OCI-LY1 (cell line): Measurements from ENCODE around the gene S100A9.

ENCODE experiments used
- H2AFZ ChIP-seq: fragments of 200-600 bp; sonication (generic), shearing (Covaris generic); 2 replicates; pipeline ENCODE4 v1.6.0; 2014; ENCODE audit warnings: antibody characterized with exemption, mild to moderate bottlenecking, low read length
- H3F3A ChIP-seq: fragments of 200-600 bp; sonication (generic), shearing (Covaris generic); 2 replicates; pipeline ENCODE4 v1.6.0; 2014; ENCODE audit warnings: mild to moderate bottlenecking, antibody characterized with exemption, low read length, moderate library complexity; ENCODE audit not compliant: insufficient read depth
- H3K27ac ChIP-seq: fragments of 200-600 bp; sonication (generic); 2 replicates; pipeline ENCODE4 v1.5.1; 2014; ENCODE audit warnings: low read length, mixed run types, mild to moderate bottlenecking, low read depth; ENCODE audit not compliant: poor library complexity, severe bottlenecking
- H3K27me3 ChIP-seq: fragments of 200-600 bp; sonication (generic); 2 replicates; pipeline ENCODE4 v1.6.0; 2014; ENCODE audit warnings: antibody characterized with exemption, mild to moderate bottlenecking, low read length, moderate library complexity; ENCODE audit not compliant: insufficient read depth
- H3K36me3 ChIP-seq: fragments of 200-600 bp; sonication (generic); 2 replicates; pipeline ENCODE4 v1.6.1; 2014; ENCODE audit warnings: mild to moderate bottlenecking, antibody characterized with exemption, low read length, moderate library complexity, mixed read lengths; ENCODE audit not compliant: insufficient read depth
- H3K4me1 ChIP-seq: fragments of 200-600 bp; sonication (generic); 2 replicates; pipeline ENCODE4 v1.5.1; 2014; ENCODE audit warnings: mild to moderate bottlenecking, low read length, moderate library complexity; ENCODE audit not compliant: insufficient read depth, severe bottlenecking
- H3K4me2 ChIP-seq: fragments of 200-600 bp; sonication (generic), shearing (Covaris generic); 2 replicates; pipeline ENCODE4 v1.6.1; 2014; ENCODE audit warnings: low read length
- H3K4me3 ChIP-seq: fragments of 200-600 bp; sonication (generic); 2 replicates; pipeline ENCODE4 v1.5.1; 2014; ENCODE audit warnings: low read length, low read depth, mild to moderate bottlenecking, mixed read lengths; ENCODE audit not compliant: poor library complexity, severe bottlenecking
- H3K79me2 ChIP-seq: fragments of 200-600 bp; shearing (Covaris generic); 2 replicates; pipeline ENCODE4 v1.6.1; 2016; ENCODE audit warnings: mixed run types, low read length, mixed read lengths; ENCODE audit not compliant: insufficient read depth
- H3K9ac ChIP-seq: fragments of 200-600 bp; sonication (generic), shearing (Covaris generic); 2 replicates; pipeline ENCODE4 v1.6.1; 2014; ENCODE audit warnings: mild to moderate bottlenecking, low read length, mixed read lengths
- H3K9me2 ChIP-seq: fragments of 200-600 bp; sonication (generic), shearing (Covaris generic); 2 replicates; pipeline ENCODE4 v1.6.1; 2014; ENCODE audit warnings: low read depth, mild to moderate bottlenecking, low read length, mixed read lengths
- H3K9me3 ChIP-seq: fragments of 200-600 bp; shearing (Covaris generic); 2 replicates; pipeline ENCODE4 v1.6.1; 2014; ENCODE audit warnings: low read length, mixed read lengths
- H4K20me1 ChIP-seq: fragments of 200-600 bp; sonication (generic), shearing (Covaris generic); 2 replicates; pipeline ENCODE4 v1.6.0; 2016; ENCODE audit warnings: mild to moderate bottlenecking, low read length; ENCODE audit not compliant: insufficient read depth
- EZH2 ChIP-seq: fragments of 200-600 bp; sonication (generic), shearing (Covaris generic); IDR thresholded peaks from 2 replicates; pipeline ENCODE4 v1.8.0; 2017; ENCODE audit warnings: borderline replicate concordance, mixed run types, mild to moderate bottlenecking, antibody characterized with exemption, low read length, moderate library complexity, mixed read lengths
- TF ChIP-seq, protein P1 (sequence below): fragments of 200-600 bp; sonication (generic), shearing (Covaris generic); IDR thresholded peaks from 2 replicates; pipeline ENCODE4 v1.5.1; 2017; ENCODE audit warnings: mild to moderate bottlenecking, antibody characterized with exemption, low read length, moderate library complexity, mixed read lengths

S100A9 gene

DNA sequence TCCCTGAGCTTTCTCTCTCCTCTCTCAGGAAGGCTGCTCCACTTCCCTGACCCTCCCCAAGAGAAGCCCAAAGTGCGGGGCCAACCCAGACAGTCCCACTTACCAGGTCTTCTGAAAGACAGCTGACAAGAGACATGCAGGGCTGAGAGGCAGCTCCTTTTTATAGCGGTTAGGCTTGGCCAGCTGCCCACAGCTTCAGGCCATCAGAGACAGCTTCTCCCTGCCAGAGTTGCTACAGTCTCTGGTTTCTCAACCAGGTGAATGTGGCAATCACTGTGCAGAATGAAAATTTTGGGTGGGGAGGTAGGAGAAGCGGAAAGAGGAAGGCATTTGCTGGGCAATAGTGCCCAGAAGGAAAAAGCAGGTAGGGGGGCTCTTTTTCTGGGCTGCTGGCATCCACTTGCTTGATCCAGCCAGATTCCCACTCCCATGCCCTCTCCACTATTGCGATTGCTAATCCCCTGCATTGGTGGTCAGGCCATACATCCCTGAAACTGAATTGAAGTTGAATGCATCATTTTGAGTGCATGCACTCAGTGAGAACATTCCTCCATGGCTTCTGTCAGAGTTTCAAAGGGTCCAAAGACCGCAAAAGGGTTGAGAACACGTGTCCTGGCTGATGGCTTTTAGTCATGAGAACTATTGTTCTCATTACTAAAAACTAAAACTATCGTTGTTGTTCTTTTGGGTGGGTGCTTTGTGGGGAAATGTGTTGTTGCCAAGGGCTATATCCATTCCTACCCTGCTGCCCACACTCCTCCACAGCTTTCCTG is 33.5 kb downstream of the S100A9 start, which contains the start of gene S100A8:
Gene S100A8 (minus strand): TSS at position 136 of the 773 bp plus-strand sequence. CDS start 538 bp downstream, outside the sequence.
- TF ChIP-seq, protein P1, sequence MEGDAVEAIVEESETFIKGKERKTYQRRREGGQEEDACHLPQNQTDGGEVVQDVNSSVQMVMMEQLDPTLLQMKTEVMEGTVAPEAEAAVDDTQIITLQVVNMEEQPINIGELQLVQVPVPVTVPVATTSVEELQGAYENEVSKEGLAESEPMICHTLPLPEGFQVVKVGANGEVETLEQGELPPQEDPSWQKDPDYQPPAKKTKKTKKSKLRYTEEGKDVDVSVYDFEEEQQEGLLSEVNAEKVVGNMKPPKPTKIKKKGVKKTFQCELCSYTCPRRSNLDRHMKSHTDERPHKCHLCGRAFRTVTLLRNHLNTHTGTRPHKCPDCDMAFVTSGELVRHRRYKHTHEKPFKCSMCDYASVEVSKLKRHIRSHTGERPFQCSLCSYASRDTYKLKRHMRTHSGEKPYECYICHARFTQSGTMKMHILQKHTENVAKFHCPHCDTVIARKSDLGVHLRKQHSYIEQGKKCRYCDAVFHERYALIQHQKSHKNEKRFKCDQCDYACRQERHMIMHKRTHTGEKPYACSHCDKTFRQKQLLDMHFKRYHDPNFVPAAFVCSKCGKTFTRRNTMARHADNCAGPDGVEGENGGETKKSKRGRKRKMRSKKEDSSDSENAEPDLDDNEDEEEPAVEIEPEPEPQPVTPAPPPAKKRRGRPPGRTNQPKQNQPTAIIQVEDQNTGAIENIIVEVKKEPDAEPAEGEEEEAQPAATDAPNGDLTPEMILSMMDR: no peak
- no peak for TF ChIP-seq EZH2
- Histone ChIP-seq H3K36me3 (no peaks in the 10 kb centered on the region), H3K27me3 (no peaks in the 10 kb centered on the region), H3K9me2 (no peaks in the 10 kb centered on the region), H3F3A (no peaks in the 10 kb centered on the region), H3K4me1 (no peaks in the 10 kb centered on the region), H3K79me2 (no peaks in the 10 kb centered on the region), H3K4me2 (no peak within 1 kb of the TSS), H4K20me1 (no peaks in the 10 kb centered on the region), H2AFZ (no peak within 1 kb of the TSS), H3K27ac (no peak within 1 kb of the TSS), H3K9ac (no peak within 1 kb of the TSS), H3K9me3 (no peaks in the 10 kb centered on the region), H3K4me3 (no peak within 1 kb of the TSS)

DNA sequence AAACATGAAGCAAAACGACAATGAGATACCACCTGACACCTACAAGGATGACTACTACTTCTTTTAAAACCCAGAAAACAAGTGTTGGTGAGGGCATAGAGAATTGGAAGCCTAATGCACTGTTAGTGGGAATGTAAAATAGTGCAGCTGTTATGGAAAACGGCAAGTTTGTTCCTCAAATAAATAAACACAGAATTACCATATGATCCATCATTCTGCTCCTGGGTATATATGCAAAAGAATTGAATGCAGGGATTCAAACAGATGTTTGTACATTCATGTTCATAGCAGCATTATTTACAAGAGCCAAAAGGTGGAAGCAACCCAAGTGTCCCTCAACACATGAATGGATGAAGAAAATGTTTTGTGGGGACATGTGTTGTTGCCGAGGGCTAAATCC is 34.6 kb downstream of the S100A9 start:
- Histone ChIP-seq H3K4me1 (no peaks in the 10 kb centered on the region), H3K9ac (no peak overlapping the region), H3K27me3 (no peaks in the 10 kb centered on the region), H3K36me3 (no peaks in the 10 kb centered on the region), H3K4me2 (no peak overlapping the region), H3K9me3 (no peaks in the 10 kb centered on the region), H3K27ac (no peak overlapping the region), H2AFZ (no peak overlapping the region), H3K9me2 (no peaks in the 10 kb centered on the region), H4K20me1 (no peaks in the 10 kb centered on the region), H3F3A (no peaks in the 10 kb centered on the region), H3K79me2 (no peaks in the 10 kb centered on the region), H3K4me3 (no peak overlapping the region)
- TF ChIP-seq, protein P1: no peak
- no peak for TF ChIP-seq EZH2

DNA sequence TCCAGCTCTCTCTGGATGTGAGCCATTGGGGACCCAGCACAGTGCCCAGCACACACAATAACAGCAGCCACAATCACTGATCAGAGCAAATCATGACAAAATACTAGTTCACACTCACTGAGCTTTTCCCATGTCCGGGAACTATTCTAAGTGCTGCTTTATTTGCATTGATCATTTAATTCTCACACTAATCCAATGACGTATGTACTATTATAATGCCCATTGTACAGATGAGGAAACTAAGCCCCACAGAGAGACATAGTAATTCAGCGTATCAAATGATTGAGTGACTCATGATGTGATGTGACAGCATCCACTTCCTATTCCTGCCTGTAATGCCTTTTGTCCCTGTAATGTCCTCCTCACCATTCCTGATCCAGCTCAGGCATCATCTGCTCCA is 35.2 kb downstream of the S100A9 start:
- no peak overlapping the region for H3K27ac ChIP-seq
- no peaks in the 10 kb centered on the region for H3K4me1 ChIP-seq
- no peaks in the 10 kb centered on the region for H4K20me1 ChIP-seq
- TF ChIP-seq, protein P1: no peak
- TF ChIP-seq EZH2: no peak
- H3K9me3 ChIP-seq: no peaks in the 10 kb centered on the region
- H3K4me2 ChIP-seq: no peak overlapping the region
- H3K36me3 ChIP-seq: no peaks in the 10 kb centered on the region
- no peak overlapping the region for H3K9ac ChIP-seq
- no peaks in the 10 kb centered on the region for H3K9me2 ChIP-seq
- H3K4me3 ChIP-seq: no peak overlapping the region
- H3F3A ChIP-seq: no peaks in the 10 kb centered on the region
- H2AFZ ChIP-seq: no peak overlapping the region
- no peaks in the 10 kb centered on the region for H3K27me3 ChIP-seq
- H3K79me2 ChIP-seq: no peaks in the 10 kb centered on the region
